GM19324 (cell line): ENCODE data around the gene PHF21A.

Experiments
- ATAC-seq: cut with Tn5 transposase; IDR thresholded peaks from one replicate; pipeline ENCODE4 v1.9.1; 2021; ENCODE audit warnings: mild to moderate bottlenecking, moderate library complexity; ENCODE audit not compliant: unreplicated experiment, low FRiP score

The PHF21A gene

GRCh38 chr11:45926536-45927331 lies 194.5 kb downstream of the PHF21A start:
- ATAC-seq: no peak

- ATAC-seq: no peak
Measured at GRCh38 chr11:45926001-45926401, 195.3 kb downstream of the PHF21A start.

- no peak for ATAC-seq
Measured at GRCh38 chr11:45925550-45925949, 195.7 kb downstream of the PHF21A start.

- no peak for ATAC-seq
Measured at GRCh38 chr11:45924927-45925326, 196.3 kb downstream of the PHF21A start.

- ATAC-seq: no peak
Measured at GRCh38 chr11:45924036-45924915, 197.0 kb downstream of the PHF21A start.

- no peak for ATAC-seq
Measured at GRCh38 chr11:45922425-45923082, 198.7 kb downstream of the PHF21A start, which contains the start of gene LARGE2. Gene LARGE2, plus strand, starts transcription at chr11:45922656. Its CDS starts 227 bp downstream, at chr11:45922883.

- ATAC-seq: no peak
Measured at GRCh38 chr11:45921561-45922424, 199.5 kb downstream of the PHF21A start.

GRCh38 chr11:45920531-45921477 lies 200.4 kb downstream of the PHF21A start:
- ATAC-seq: no peak

GRCh38 chr11:45919806-45920530 lies 201.3 kb downstream of the PHF21A start:
- ATAC-seq: no peak

- no peak for ATAC-seq
Measured at GRCh38 chr11:45918962-45919675, 202.1 kb downstream of the PHF21A start.

GRCh38 chr11:45918331-45918941 lies 202.8 kb downstream of the PHF21A start:
- peak; percentile 34 for ATAC-seq

- ATAC-seq: peak; percentile 90
Measured at GRCh38 chr11:45917623-45918330, 203.5 kb downstream of the PHF21A start, which contains the start of gene PEX16. Gene PEX16, minus strand, starts transcription at chr11:45917877. Its CDS starts 66 bp downstream, at chr11:45917811.

- no peak for ATAC-seq
Measured at GRCh38 chr11:45917286-45917622, 204.0 kb downstream of the PHF21A start.

GRCh38 chr11:45915446-45915845 lies 205.8 kb downstream of the PHF21A start:
- no peak for ATAC-seq

- no peak for ATAC-seq
Measured at GRCh38 chr11:45913942-45914635, 207.2 kb downstream of the PHF21A start.

GRCh38 chr11:45913514-45913913 lies 207.7 kb downstream of the PHF21A start:
- ATAC-seq: no peak
